Posterior cingulate gyrus (tissue), 11 donors: ENCODE results near the gene CNTNAP2.
"Not testable (repeated sequence)": the region's sequence is repeated elsewhere in the genome, so short reads cannot be mapped to it uniquely, and the experiment has no call there.

Experiments used
- DNase-seq, 10 donors: peaks; one replicate each; pipeline versions ENCODE4 v3.0.0 to v3.0.0-alpha.2; 2020 to 2021; ENCODE audit warnings: mixed read lengths in 3 of 10
- intact Hi-C: fragments of 100-400 bp; cut with DNase I; formaldehyde crosslinking; loops from one replicate; pipeline ENCODE4 v1.15.1; 2023

Gene CNTNAP2

DNA sequence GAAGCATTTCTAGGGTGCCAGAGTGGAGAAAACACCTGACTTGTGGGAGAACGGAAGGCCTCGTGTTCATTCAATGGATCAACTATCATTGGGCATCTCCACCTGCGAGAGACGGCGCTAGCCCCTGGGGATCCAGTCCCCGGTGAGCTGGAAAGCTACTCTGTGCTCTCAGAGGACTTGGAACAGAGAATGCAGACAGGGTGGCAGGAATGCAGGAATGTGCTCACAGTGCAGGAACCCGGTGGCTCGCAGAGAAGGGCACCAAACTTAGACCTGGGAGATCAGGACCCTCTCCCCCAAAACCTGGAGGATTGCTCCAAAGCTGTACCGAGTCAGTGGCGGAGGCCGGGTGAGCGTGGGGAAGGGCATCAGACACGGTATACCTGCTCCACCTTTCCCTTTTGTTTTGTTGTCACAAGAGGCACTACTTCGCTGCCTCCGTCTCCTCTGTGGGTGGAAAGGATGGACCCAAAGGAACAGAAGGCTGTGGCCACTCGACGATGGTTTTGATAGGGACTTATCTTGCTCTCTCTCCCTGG lies 1905.0 kb downstream of the CNTNAP2 start:
- intact Hi-C loops: no loop called here
- peak in 1 of 10 donors; percentile 75 for DNase-seq

DNA sequence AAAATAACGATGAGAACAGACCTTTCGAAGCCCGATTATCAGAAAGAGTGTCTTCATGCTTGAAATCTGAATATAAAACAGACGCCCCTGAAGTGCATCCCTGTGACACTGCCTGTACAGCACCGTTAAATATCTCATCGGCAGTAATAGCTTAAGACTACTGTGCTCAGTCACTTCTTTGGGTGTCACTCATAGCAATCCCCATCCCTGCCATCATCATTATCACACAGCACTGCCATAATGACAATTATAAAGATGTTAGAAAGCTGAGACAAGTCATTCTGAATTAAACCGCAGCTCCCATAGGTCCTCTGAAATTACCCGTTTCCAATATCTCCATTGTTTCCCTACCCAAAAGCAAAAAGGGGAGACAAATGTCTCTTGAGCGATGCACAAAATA lies 1906.2 kb downstream of the CNTNAP2 start:
- no peak for DNase-seq
- intact Hi-C loops: no loop called here

GRCh38 chr7:148026713-148027112 lies 1910.1 kb downstream of the CNTNAP2 start:
- no peak for DNase-seq
- intact Hi-C loops: no loop called here

GRCh38 chr7:148028165-148028564 lies 1911.6 kb downstream of the CNTNAP2 start:
- intact Hi-C loops: no loop called here
- no peak for DNase-seq

GRCh38 chr7:148031019-148031418 lies 1914.4 kb downstream of the CNTNAP2 start:
- no peak for DNase-seq
- intact Hi-C loops: no loop called here

DNA sequence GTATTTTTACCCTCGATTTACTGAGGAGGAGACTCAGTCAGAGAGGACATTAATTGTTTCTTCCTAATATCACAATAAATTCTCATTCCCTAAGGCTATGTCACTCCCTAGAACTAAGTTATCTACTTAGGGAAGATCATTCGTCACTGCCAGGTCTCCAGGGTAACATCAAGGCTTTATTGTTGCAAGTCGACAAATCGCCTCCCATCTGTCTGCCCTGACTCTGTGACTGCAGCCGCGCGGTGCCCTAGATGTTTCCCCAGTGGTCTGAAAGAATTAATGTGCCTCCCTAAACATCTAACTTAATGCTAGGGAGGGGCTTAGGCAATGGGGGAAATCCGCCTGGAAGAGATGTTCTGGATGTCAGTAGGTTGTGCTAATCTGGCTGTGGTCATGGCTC lies 1915.2 kb downstream of the CNTNAP2 start:
- intact Hi-C loops: no loop called here
- DNase-seq: no peak

GRCh38 chr7:148035950-148036349 lies 1919.3 kb downstream of the CNTNAP2 start:
- DNase-seq: no peak
- intact Hi-C loops: no loop called here

DNA sequence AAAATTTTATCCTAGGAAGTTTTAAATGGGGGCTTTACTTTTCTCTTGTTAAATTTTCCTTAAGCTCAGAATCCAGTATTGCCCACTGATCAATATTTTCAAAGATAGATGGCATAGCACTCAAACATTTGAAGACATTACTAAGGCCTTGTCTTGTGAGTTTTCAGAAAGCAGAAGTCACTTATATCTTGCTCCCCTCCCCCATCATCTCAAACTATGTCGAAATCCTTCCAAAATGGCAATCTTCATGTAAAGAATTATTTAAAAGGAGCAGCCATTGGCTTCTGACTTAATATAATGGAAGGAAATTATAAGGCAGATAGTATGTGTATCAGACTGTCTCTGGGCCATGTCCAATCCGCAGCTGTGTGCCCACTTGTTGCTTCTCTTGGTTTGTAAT lies 1920.4 kb downstream of the CNTNAP2 start:
- intact Hi-C loops: no loop called here
- DNase-seq: no peak

DNA sequence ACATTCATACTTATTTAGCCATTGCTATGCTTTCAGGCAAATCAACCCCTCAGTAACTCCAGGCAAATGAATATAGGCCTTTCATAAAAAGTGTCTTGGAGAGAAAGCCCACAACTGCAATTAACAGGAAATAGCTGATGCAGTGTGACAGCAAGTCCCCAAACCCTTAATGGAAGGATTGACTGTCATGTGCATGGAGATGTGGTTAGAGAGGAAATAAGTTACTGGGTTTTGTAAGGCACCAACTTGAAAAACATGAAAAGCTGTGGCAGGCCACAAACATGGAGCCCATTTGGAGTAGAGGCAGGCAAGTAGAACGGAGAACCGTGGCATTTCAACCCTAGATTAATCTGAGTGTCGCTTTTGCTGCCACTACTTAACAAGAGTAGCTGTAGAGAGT lies 1924.6 kb downstream of the CNTNAP2 start:
- intact Hi-C loops: no loop called here
- DNase-seq: no peak

- intact Hi-C loops: no loop called here
- DNase-seq: no peak
These were observed 1926.5 kb downstream of the CNTNAP2 start for GRCh38 chr7:148042935-148043631.

DNA sequence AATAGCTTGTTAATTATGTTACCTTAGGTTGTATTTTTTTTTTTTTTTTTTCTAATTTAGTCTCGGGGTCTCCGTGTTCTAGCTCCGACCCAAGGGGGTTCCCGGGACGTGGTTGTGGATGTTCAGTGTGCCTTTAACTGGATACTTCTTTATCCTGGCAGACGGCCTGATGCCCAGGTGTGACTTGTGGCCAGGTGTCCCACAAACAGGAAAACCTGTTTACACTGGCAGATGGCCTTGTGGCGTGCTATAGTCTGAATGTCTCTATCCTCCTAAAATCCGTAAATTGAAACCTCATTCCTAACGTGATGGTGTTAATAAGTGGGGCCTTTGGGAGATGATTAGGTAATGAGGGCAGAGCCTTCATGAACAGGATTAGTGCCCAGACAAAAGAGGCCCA lies 1927.6 kb downstream of the CNTNAP2 start:
- DNase-seq: no peak
- intact Hi-C loops: no loop called here

DNA sequence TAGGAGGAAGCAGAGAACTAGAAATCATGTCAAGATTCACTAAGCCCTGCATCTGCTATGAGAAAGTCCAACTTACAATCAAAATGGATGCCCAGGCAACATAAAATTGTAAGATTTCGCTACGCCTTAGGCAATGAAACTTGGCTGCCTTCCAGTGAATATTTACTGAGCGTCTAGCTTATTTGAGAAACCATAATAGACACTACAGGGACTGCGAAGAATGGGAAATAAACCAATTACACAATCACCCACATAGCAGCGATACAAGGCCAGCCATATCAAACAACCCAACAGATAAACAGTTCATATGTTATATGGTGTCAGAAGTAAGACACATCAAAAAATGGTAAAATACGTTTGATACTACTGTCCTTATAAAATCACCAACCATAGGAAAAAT lies 1928.9 kb downstream of the CNTNAP2 start:
- intact Hi-C loops: no loop called here

DNA sequence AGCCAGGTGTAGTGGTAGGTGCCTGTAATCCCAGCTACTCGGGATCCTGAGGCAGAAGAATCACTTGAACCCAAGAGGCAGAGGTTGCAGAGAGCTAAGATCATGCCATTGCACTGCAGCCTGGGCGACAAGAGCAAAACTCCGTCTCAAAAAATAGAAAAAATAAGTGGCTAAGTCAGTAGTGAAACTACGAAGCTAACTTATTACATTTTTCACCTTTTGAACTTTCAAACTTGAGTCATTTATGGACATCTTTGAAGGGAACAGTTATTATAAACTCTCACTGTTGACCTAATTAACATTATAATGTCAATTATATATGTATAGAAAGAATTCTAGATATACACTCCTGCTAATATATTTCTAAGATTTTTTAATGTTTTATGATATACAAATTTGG lies 1932.5 kb downstream of the CNTNAP2 start:
- DNase-seq: no peak
- intact Hi-C loops: no loop called here

More for the DNA sequence above, 1928.9 kb downstream of the CNTNAP2 start:
- DNase-seq: no peak

DNA sequence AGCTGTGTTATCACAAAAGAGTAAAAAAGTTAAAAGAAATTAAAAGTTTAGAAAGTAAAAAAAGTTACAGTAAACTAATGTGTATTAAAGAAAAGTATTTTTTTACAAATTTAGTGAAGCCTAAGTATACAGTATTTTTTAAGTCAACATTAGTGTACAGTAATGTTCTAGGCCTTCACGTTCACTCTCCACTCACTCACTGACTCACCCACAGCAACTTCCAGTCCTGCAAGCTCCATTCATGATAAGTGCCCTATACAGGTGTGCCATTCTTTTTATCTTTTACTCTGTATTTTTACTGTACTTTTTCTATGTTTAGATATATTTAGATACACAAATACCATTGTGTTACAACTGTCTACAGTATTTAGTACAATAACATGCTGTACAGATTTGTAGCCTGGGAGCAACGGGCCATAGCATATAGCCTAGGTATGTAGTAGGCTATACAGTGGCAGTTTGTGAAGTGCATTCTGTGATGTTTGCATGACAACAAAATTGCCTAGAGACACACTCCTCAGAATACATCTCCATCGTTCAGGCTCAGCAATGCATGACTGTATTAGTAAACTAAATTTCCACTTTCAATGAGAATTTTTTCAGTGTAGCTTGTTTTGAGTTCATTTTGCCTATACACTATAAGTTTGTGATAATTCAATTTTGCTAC lies 1934.0 kb downstream of the CNTNAP2 start:
- DNase-seq: no peak
- intact Hi-C loops: no loop called here

GRCh38 chr7:148056406-148056805 lies 1939.8 kb downstream of the CNTNAP2 start:
- intact Hi-C loops: no loop called here
- DNase-seq: no peak

GRCh38 chr7:148058092-148058491 lies 1941.5 kb downstream of the CNTNAP2 start:
- intact Hi-C loops: no loop called here

DNA sequence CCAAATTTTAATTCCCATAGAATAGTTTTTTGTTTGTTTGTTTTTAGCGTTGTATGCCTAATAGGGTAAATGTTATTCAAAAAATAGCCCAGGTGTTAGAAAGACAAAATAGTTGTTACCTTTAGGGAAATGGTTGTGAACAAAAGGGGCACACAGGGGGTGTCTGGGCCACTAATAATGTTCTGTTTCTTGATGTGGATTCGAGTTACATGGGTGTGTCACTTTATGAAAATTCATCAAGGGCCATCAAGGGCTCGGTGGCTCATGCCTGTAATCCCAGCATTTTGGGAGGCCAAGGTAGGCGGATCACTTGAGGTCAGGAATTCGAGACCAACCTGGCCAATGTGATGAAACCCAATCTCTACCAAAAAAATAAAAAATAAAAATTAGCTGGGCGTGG lies 1942.2 kb downstream of the CNTNAP2 start:
- intact Hi-C loops: no loop called here
- no peak for DNase-seq

More at GRCh38 chr7:148058092-148058491, 1941.5 kb downstream of the CNTNAP2 start:
- DNase-seq: no peak

DNA sequence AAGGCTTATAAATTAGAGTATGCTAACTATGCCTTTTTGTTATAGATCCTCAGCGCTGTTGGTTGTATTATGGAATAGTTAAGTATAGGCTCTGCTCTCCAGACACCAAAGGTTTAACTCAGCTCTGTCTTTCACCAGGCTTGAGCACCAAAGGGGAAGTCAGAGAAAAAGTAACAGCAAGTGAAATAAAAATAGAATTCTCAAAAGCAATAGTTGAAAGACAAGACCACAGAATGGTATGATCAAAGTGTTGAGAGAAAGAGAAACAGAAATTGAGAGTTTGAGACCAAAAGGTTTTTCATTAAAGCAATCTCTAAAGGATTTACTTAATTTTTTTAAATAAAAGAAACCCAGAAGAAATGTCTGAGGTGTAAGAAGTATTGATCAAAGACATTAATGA lies 1944.1 kb downstream of the CNTNAP2 start:
- DNase-seq: no peak
- intact Hi-C loops: no loop called here

DNA sequence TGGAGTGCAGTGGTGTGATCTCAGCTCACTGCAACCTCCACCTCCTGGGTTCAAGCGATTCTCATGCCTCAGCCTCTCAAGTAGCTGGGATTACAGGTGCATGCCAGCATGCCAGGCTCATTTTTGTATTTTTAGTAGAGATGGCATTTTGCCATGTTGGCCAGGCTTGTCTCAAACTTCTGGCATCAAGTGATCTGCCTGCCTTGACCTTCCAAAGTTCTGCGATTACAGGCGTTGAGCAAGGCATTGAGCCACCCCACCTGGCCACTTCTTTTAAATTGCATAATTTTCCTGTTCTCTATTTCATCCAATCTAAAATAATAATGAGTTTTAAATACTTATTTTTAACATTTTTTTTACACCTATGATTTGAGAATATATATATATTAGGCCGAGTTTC lies 1961.5 kb downstream of the CNTNAP2 start:
- intact Hi-C loops, DNase-seq: not testable (repeated sequence)

DNA sequence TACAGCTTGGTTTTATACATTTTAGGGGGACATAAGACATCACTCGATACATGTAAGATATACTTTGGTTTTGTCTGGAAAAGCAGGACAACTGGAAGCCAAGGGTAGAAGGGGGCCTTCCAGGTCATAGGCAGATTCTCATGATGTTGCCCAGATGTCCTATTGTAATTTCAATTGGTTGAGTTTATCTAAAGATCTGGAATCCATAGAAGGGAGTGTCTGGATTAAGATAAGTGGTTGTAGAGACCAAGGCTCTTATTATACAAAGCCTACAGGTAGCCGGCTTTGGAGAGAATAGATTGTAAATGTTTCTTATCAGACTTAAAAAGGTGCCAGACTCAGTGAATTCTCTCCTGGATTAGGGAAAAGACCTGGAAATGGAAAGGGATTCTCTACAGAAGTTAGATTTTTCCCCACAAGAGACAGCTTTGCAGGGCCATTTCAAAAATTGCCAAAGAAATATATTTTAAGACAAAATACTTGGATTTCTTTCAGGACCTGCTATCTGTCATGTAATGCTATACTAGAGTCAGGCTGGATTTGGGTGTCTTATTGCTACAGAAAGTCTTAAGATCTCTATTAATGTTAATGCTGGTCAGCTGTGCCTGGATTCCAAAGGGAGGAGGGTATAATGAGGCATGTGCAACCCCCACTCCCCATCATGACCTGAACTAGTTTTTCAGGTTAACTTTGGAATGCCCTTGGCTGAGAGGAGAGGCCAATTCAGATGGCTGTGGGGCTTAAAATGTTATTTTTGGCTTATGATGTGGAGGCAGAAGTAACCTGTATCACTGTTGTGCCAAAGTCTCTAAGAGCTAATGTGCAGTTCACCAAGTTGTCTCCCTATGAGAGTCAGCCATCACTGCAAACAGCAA lies 1962.8 kb downstream of the CNTNAP2 start:
- intact Hi-C loops: loop anchor here (5.0 kb wide), 1 partner anchor 1342 kb away; no protein-coding TSS in a partner anchor
- DNase-seq: no peak

GRCh38 chr7:148083448-148083847 lies 1966.8 kb downstream of the CNTNAP2 start:
- DNase-seq: no peak
- intact Hi-C loops: loop anchor here (5.0 kb wide), 1 partner anchor 1346 kb away; no protein-coding TSS in a partner anchor
